GM18867 (cell line): ENCODE data around the gene KCNJ10.

Experiments
- ATAC-seq: cut with Tn5 transposase; IDR thresholded peaks from one replicate; pipeline ENCODE4 v1.9.1; 2021; ENCODE audit warnings: mild to moderate bottlenecking, moderate library complexity; ENCODE audit not compliant: unreplicated experiment

Gene KCNJ10

GRCh38 chr1:160025314-160025713, 44.6 kb downstream of the KCNJ10 start:
- ATAC-seq = no peak

- ATAC-seq = no peak
These were observed 45.6 kb downstream of the KCNJ10 start for GRCh38 chr1:160024195-160024905.

DNA sequence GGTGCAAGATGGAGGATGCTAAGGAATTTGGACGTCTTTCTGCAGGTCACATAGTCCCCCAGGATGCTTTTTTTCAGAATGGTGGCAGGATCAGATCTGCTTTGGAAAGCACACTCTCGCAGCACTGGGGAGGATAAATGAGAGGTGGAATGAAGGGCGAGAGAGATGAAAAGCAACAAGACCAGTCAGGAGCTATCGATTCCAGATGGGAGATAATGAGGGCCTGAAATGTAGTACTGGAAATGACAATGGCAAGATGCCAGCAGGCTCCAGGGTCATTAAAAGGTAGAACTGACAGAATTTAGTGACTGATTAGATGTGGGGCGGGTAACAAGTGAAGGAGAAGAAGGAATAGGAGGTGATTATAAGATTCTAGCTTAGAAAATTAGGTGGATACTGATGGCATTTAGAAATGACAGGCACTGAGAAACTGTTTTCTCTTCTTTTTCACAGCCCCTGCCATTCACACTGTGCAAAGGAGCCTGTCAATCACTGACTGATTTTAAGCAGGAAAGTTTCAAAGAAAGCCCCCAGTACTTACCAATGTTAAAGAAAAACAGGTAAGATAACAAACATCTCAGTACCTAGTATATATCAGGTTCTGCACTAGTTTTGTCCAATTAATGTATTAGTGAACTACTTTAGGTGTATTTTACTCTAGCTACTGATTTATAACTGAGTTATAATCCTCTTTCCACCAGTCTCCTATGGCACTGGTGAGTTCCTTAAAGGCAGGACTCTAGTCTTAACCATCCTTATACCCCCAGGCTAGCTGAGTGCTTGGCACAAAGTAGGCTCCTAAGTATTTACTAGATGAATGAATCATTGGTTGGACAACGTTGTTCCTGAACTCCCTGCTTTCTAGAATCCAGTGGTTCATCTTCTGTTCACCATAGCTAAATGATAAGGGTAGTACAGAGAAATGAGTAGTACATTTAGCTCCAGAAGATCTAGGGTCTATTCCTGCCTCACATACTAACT, 47.3 kb downstream of the KCNJ10 start:
- no peak for ATAC-seq

DNA sequence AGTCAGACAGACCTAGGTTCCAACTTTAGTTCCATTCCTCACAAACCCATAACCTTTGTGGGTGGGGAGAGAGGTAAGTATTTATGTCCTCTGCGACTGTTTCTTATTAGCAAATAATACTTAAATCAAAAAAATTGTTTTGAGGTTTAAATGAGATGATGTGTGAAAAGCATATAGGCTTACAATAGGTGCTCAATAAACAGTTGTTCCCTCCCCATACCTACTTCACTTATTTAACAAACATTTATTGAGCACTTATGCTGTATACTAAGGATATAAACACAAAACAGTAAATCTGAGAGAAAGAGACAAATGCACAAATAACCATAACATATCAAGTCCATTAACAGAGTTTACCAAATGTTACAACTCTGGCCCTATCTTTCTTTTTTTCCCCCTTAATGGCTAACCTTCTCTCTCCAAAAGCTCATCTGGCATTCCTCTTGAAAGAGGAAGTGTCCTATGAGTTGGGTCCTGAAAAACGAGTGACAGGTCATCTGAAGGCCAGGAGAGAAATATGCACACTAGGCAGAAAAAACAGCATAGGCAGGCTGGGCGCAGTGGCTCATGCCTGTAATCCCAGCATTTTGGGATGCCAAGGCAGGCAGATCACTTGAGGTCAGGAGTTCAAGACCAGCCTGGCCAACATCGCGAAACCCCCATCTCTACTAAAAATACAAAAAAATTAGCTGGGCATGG, 48.4 kb downstream of the KCNJ10 start:
- ATAC-seq = no peak

DNA sequence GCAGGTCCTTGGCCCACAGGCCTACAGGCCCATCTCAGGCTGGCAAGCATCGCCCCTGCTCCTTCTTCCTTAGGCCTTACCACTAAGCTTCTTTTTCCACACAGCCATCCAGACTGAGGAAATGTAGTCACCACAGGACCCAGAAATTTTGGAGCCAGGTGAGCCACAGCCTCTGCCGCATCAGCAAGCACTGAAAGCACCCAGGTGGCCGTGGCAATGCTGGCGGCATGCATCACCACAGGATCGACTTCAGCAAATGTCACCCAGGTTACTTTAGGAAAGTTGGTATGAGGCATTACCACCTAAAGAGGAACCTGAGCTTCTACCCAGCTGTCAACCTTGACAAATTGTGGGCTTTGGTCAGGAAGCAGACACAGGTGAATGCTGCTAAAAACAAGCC, 49.8 kb downstream of the KCNJ10 start:
- no peak for ATAC-seq

DNA sequence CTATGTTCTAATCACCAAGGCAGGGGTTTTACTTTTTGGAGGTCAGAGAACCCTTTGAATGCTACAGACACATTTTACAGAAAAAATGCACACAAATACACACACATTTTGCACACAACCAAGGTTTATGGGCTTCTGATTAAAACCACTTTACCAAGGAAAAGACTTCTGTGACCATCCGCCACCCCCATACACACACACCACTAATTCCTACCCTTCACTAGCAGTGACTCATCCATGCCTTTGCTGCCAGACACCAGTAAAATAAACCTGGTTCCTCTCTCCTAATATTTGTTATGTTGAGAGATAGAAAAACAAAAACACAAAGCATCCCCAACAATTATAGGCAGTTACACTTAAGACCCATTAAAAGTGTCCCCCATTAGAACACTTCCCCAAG, 51.1 kb downstream of the KCNJ10 start:
- no peak for ATAC-seq

DNA sequence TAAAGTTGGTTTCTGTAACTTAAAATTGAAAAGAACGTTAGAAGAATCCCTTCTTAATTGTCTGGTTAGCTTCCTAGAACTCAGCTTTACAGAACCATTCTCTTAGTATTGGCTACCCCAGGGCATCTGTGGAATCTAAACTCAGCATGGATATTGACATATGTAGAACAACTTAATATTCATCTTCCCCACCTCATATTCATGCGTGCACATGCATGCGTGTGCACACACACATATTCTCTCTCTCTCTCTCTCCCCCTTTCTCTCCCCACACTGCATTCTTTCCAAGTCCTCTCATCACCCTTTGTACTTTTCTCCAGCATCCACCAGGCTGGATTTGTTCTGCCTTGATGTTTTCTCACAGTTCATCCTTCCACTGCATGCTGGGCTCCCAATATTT, 51.6 kb downstream of the KCNJ10 start:
- no peak for ATAC-seq

GRCh38 chr1:160017592-160017991, 52.4 kb downstream of the KCNJ10 start:
- ATAC-seq = no peak

- no peak for ATAC-seq
These were observed 58.2 kb downstream of the KCNJ10 start for GRCh38 chr1:160011781-160012180.

DNA sequence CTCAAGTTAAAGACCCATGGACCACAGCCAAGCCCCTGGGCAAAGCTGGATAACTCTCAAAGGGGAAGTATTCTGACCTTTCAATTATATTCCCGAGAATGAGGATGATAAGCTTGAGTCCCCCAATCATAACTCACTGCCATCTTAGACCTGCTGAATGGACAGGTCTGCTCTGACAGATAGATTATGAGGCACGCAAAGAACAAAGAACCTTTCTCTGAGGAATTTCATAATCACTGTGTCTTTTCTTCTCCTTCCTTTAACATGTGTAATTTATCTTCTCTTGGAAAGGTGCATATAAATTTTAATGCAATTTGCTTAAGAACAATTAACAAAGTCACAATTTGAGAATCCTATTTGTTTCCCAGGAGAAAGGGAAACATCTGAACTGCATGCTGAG, 60.2 kb downstream of the KCNJ10 start:
- no peak for ATAC-seq

GRCh38 chr1:160009081-160009480, 60.9 kb downstream of the KCNJ10 start:
- ATAC-seq = no peak

DNA sequence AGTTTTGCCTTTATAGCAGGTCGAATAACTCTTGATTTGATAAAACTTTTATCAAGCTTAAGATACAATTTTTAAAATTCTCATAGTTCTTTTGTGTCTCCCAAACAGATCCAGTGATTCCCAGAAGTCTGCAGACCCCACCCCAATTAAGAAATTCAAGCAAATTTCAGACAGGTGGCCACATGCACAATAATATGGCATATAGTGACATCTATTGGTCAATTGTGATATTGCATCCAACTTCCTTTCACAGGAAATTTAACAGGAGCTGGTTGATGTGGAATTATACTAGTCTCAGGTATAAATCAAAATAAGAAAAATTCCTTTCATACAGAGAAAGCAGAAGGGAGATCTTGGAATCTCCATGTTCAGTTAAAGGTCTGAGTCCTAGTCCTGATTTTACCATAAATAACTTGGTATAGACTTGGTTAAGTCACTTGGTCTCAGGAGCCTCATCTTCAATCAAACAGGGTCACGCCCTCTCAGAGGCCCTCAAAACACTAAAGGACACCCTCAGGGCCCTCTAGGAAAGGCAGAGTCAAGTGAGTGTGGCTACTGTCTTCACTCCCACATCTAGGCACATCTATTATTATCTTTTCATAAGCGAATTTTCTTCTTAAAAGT, 62.3 kb downstream of the KCNJ10 start:
- no peak for ATAC-seq

- ATAC-seq = peak; percentile 84
These were observed 63.5 kb downstream of the KCNJ10 start for GRCh38 chr1:160006312-160006940.

DNA sequence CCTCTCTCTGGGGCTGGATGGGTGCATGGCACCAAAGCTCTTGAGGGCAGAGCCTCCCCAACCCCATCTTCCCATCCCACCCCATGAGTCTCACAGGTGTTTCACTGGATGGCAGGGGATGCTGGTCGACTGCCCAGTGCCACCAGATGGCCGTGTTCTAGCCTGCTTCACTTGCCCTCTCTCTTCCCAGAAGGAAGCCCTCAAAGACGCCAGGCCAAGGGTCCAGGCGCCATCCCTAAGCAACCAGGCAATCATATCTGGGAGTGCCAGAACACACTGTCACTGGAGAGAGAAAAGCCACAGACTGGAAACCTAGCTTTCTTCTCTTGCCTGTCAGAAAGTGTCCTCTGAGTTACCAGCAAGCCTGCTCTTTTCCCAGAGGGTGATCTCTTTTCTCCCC, 64.9 kb downstream of the KCNJ10 start:
- ATAC-seq = no peak

DNA sequence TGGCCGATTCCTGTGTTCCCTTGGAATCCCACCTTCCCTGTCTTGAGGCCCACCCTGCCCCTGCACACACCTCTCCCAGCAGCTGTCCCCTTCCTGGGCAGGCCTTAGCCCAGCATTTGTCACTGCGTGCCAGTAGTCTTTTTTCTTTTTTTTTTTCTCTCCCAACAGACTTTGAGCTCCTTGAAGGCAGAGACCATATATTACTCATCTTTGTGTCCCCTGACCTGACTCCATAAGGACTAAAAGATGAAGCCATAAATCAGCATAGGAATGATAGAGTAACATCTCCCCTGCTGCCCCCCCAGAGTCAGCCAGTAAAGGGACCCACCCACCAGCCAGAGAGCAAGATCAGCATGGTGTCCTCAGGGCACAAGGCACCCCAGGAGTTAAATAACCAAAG, 65.5 kb downstream of the KCNJ10 start:
- no peak for ATAC-seq

- no peak for ATAC-seq
These were observed 66.0 kb downstream of the KCNJ10 start for GRCh38 chr1:160004001-160004400.

- ATAC-seq = no peak
These were observed 68.5 kb downstream of the KCNJ10 start for GRCh38 chr1:160001440-160001839.

DNA sequence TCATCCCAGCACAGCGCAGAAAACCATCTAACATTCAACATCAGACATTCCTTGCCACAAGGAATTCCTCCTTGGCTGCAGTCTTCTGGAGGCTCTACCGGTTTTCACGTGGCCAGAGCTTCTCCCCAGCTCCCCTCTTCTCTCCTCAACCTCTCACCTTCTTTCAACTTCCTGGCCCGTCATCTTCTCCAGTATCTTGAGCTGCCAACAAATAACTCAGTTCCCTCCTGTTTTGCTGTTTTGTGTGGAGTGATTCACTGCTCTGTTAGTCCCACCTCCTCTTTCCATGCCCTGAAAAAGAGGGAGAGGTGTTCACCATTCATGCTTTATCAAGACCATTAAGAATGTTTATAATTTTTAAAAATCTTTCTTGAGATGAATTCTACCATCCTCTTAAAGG, 70.8 kb downstream of the KCNJ10 start:
- no peak for ATAC-seq

GRCh38 chr1:159996653-159997052, 73.3 kb downstream of the KCNJ10 start:
- ATAC-seq = no peak

- ATAC-seq = no peak
These were observed 75.1 kb downstream of the KCNJ10 start for GRCh38 chr1:159994896-159995295.

DNA sequence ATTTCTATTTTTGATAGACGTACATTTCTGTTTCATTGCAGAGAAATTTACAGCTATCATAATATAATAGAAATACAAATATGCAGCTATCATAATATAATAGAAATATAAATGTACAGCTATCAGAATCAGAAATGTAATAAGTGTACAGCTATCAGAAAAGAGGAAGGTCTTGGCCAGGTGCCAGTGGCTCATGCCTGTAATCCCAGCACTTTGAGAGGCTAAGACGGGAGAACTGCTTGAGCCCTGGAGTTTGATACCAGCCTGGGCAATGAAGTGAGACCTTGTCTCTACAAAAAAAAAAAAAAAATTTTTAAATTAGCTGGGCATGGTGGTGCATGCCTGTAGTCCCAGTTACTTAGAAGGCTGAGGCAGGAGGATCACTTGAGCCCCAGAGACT, 76.0 kb downstream of the KCNJ10 start:
- ATAC-seq = no peak
